DND-41 (cell line): ENCODE data around the gene FLAD1.

Experiments
- CTCF ChIP-seq: IDR thresholded peaks from 2 replicates; pipeline ENCODE4 v1.5.1; 2012; ENCODE audit warnings: borderline replicate concordance, low read length, moderate library complexity, mild to moderate bottlenecking; ENCODE audit not compliant: poor library complexity, severe bottlenecking; ENCODE audit errors: extremely low read depth
- EZH2 ChIP-seq: IDR thresholded peaks from 3 replicates; pipeline ENCODE4 v1.6.1; 2012; ENCODE audit warnings: borderline replicate concordance, low read depth, mild to moderate bottlenecking, moderate library complexity, low read length, inconsistent platforms; ENCODE audit not compliant: severe bottlenecking

- TF ChIP-seq CTCF (no peak), EZH2 (no peak)
Measured at GRCh38 chr1:155018617-155019348, 35.6 kb downstream of the FLAD1 start.
